IMR-90 (cell line): ENCODE data around the gene SYP. TPM values are rescaled to one million over a fixed set of nuclear protein-coding genes. Genes with fewer than 3 reads are reported as not detected.

Experiments
- ATAC-seq: fragments of 200-7000 bp; cut with Tn5 transposase; 2 replicates; pipeline ENCODE4 v1.9.1; 2020; ENCODE audit warnings: low read depth, mild to moderate bottlenecking, moderate library complexity
- BruUV-seq: library from RNA; stranded (reverse); fragments of 400-500 nt; replicated peaks from 2 replicates; lab custom pipeline; 2021; lab: Mats Ljungman, UMichigan
- CTCF ChIA-PET: fragments of 300-600 bp; formaldehyde crosslinking; extraction: SDS; loops from one replicate; lab custom pipeline; 2021; ENCODE audit warnings: antibody characterized with exemption; lab: Yijun Ruan, JAX
- POLR2A ChIA-PET: fragments of 300-600 bp; sonication (Branson Sonifier 250); formaldehyde crosslinking; loops from one replicate; lab custom pipeline; 2022; ENCODE audit warnings: antibody characterized with exemption; ENCODE audit not compliant: unreplicated experiment; lab: Charles Lee
- DNase-seq: peaks from one replicate; pipeline ENCODE4 v3.0.0; 2013
- H2AFZ ChIP-seq: replicated peaks from 2 replicates; pipeline ENCODE3; 2013; ENCODE audit warnings: low read length, mild to moderate bottlenecking; ENCODE audit not compliant: poor library complexity
- H2AK5ac ChIP-seq: 2 replicates; pipeline ENCODE4 v1.6.1; 2013; ENCODE audit warnings: low read depth, low read length, inconsistent platforms
- H2AK9ac ChIP-seq: replicated peaks from 2 replicates; pipeline ENCODE3; 2013; ENCODE audit warnings: mild to moderate bottlenecking, low read depth, low read length, moderate library complexity; ENCODE audit not compliant: poor library complexity
- H2BK120ac ChIP-seq: 2 replicates; pipeline ENCODE4 v1.6.1; 2013; ENCODE audit warnings: low read depth, low read length, inconsistent platforms
- H2BK15ac ChIP-seq: 3 replicates; pipeline ENCODE4 v1.6.1; 2013; ENCODE audit warnings: low read depth, low read length, inconsistent platforms
- H2BK20ac ChIP-seq: 2 replicates; pipeline ENCODE4 v1.6.1; 2013; ENCODE audit warnings: low read depth, mild to moderate bottlenecking, inconsistent platforms, low read length, moderate library complexity
- H2BK5ac ChIP-seq: 2 replicates; pipeline ENCODE4 v1.6.1; 2013; ENCODE audit warnings: mild to moderate bottlenecking, low read depth, low read length, inconsistent platforms; ENCODE audit not compliant: poor library complexity, severe bottlenecking
- H3K14ac ChIP-seq: replicated peaks from 2 replicates; pipeline ENCODE4 v1.6.1; 2013; ENCODE audit warnings: low read depth, low read length, inconsistent platforms
- H3K18ac ChIP-seq: 2 replicates; pipeline ENCODE4 v1.6.1; 2013; ENCODE audit warnings: low read depth, low read length, control low read depth
- H3K23ac ChIP-seq: 2 replicates; pipeline ENCODE4 v1.6.1; 2013; ENCODE audit warnings: low read depth, low read length, inconsistent platforms
- H3K27ac ChIP-seq: 2 replicates; pipeline ENCODE4 v1.5.1; 2013; ENCODE audit warnings: mild to moderate bottlenecking, control low read depth, low read length; ENCODE audit not compliant: insufficient read depth
- H3K27me3 ChIP-seq: 2 replicates; pipeline ENCODE4 v1.6.1; 2013; ENCODE audit warnings: low read length; ENCODE audit not compliant: control insufficient read depth, insufficient read depth
- H3K36me3 ChIP-seq: 2 replicates; pipeline ENCODE4 v1.6.1; 2013; ENCODE audit warnings: low read length, mixed read lengths; ENCODE audit not compliant: control insufficient read depth, insufficient read depth
- H3K4ac ChIP-seq: 2 replicates; pipeline ENCODE4 v1.6.1; 2013; ENCODE audit warnings: low read depth, low read length, inconsistent platforms
- H3K4me1 ChIP-seq: 2 replicates; pipeline ENCODE4 v1.6.1; 2013; ENCODE audit warnings: low read length, mixed read lengths; ENCODE audit not compliant: control insufficient read depth, insufficient read depth
- H3K4me2 ChIP-seq: 2 replicates; pipeline ENCODE4 v1.6.1; 2013; ENCODE audit warnings: low read depth, mild to moderate bottlenecking, control low read depth, low read length, moderate library complexity
- H3K4me3 ChIP-seq: 2 replicates; pipeline ENCODE4 v1.5.1; 2013; ENCODE audit warnings: low read depth, mild to moderate bottlenecking, control low read depth, low read length, moderate library complexity; ENCODE audit not compliant: insufficient read depth
- H3K56ac ChIP-seq: 2 replicates; pipeline ENCODE4 v1.6.1; 2013; ENCODE audit warnings: low read length, inconsistent platforms; ENCODE audit not compliant: insufficient read depth; ENCODE audit errors: extremely low read depth
- H3K79me1 ChIP-seq, 2 experiments: 2 replicates each; pipeline ENCODE4 v1.6.1; 2013; ENCODE audit warnings: low read length in 2 of 2, inconsistent platforms in 1 of 2, low read depth in 1 of 2
- H3K9ac ChIP-seq: 2 replicates; pipeline ENCODE4 v1.6.1; 2013; ENCODE audit warnings: low read depth, low read length, control low read depth
- H3K9me1 ChIP-seq: 2 replicates; pipeline ENCODE4 v1.6.1; 2013; ENCODE audit warnings: low read length, inconsistent platforms; ENCODE audit not compliant: insufficient read depth
- H3K9me3 ChIP-seq: 2 replicates; pipeline ENCODE4 v1.6.1; 2013; ENCODE audit warnings: low read length; ENCODE audit not compliant: control insufficient read depth, insufficient read depth
- H4K20me1 ChIP-seq: 2 replicates; pipeline ENCODE4 v1.6.1; 2013; ENCODE audit warnings: low read length, inconsistent platforms; ENCODE audit not compliant: insufficient read depth
- H4K5ac ChIP-seq: 2 replicates; pipeline ENCODE4 v1.6.1; 2013; ENCODE audit warnings: mild to moderate bottlenecking, low read depth, low read length, control low read depth
- H4K8ac ChIP-seq, 2 experiments: 2 replicates each; pipeline ENCODE4 v1.6.1; 2013; ENCODE audit warnings: low read depth in 2 of 2, low read length in 2 of 2, control low read depth in 1 of 2, inconsistent platforms in 1 of 2
- H4K91ac ChIP-seq: 2 replicates; pipeline ENCODE4 v1.6.1; 2013; ENCODE audit warnings: low read depth, low read length, inconsistent platforms; ENCODE audit not compliant: insufficient read depth
- BHLHE40 ChIP-seq: fragments of 150-350 bp; IDR thresholded peaks from 2 replicates; pipeline ENCODE4 v1.6.1; 2016; ENCODE audit warnings: mild to moderate bottlenecking, low read depth, low read length
- CEBPB ChIP-seq: IDR thresholded peaks from 2 replicates; pipeline ENCODE4 v1.6.1; 2012; ENCODE audit warnings: low read depth, low read length, improper control_type of control experiment
- CHD1 ChIP-seq: IDR thresholded peaks from 2 replicates; pipeline ENCODE4 v1.6.1; 2012; ENCODE audit warnings: low read depth, low read length, improper control_type of control experiment
- FOS ChIP-seq: fragments of 150-350 bp; IDR thresholded peaks from 2 replicates; pipeline ENCODE4 v1.6.1; 2016; ENCODE audit warnings: low read depth, low read length
- MAFK ChIP-seq: IDR thresholded peaks from 2 replicates; pipeline ENCODE4 v1.6.1; 2012; ENCODE audit warnings: low read depth, low read length, improper control_type of control experiment
- MAZ ChIP-seq: IDR thresholded peaks from 2 replicates; pipeline ENCODE4 v1.6.1; 2012; ENCODE audit warnings: low read depth, mild to moderate bottlenecking, low read length, improper control_type of control experiment, moderate library complexity, borderline replicate concordance
- MXI1 ChIP-seq: IDR thresholded peaks from 2 replicates; pipeline ENCODE4 v1.6.1; 2012; ENCODE audit warnings: low read depth, mild to moderate bottlenecking, low read length, moderate library complexity, borderline replicate concordance
- NFE2L2 ChIP-seq: fragments of 150-350 bp; IDR thresholded peaks from 2 replicates; pipeline ENCODE4 v1.6.1; 2016; ENCODE audit warnings: low read depth, mild to moderate bottlenecking, low read length
- POLR2A ChIP-seq: IDR thresholded peaks from 2 replicates; pipeline ENCODE4 v1.6.1; 2012; ENCODE audit warnings: mild to moderate bottlenecking, low read depth, low read length
- RAD21 ChIP-seq: IDR thresholded peaks from 2 replicates; pipeline ENCODE4 v1.6.1; 2012; ENCODE audit warnings: low read length, improper control_type of control experiment
- RCOR1 ChIP-seq: IDR thresholded peaks from 2 replicates; pipeline ENCODE4 v1.6.1; 2012; ENCODE audit warnings: mild to moderate bottlenecking, low read length, improper control_type of control experiment; ENCODE audit not compliant: insufficient replicate concordance
- RFX5 ChIP-seq: IDR thresholded peaks from 2 replicates; pipeline ENCODE4 v1.8.0; 2012; ENCODE audit warnings: low read depth, mild to moderate bottlenecking, low read length, moderate library complexity
- SMC3 ChIP-seq: fragments of 150-350 bp; IDR thresholded peaks from 2 replicates; pipeline ENCODE4 v1.6.1; 2016; ENCODE audit warnings: low read depth, mild to moderate bottlenecking, antibody characterized with exemption, low read length, moderate library complexity
- WGBS, 2 experiments: methylation state at CpG; one replicate each; pipeline versions ENCODE4 v1.1.5 to v1.1.7; 2013; ENCODE audit warnings: missing lambda C conversion rate in 2 of 2; ENCODE audit not compliant: insufficient read length in 1 of 2; ENCODE audit errors: extremely low coverage in 2 of 2; 5-methylcytosine and 5-hydroxymethylcytosine counted together
- dilution Hi-C: fragments of 300-500 bp; cut with HindIII; formaldehyde crosslinking; loops from one replicate; pipeline ENCODE4 v1.14.3; 2018; ENCODE audit warnings: low sequenced_read_pairs; ENCODE audit not compliant: unreplicated experiment
- in situ Hi-C: fragments of 300-500 bp; cut with MboI; formaldehyde crosslinking; loops from 3 replicates; pipeline ENCODE4 v1.14.3; 2019; ENCODE audit warnings: low sequenced_read_pairs, inconsistent platforms, mixed read lengths
- intact Hi-C: fragments of 100-400 bp; cut with micrococcal nuclease; formaldehyde crosslinking; loops from 2 replicates; pipeline ENCODE4 v1.10.0; 2022
- polyA plus RNA-seq, 3 experiments: library from polyadenylated mRNA; depleted of rRNA; stranded (reverse); fragments of >200 nt; gene quantifications; 2 replicates each; pipeline ENCODE4 v1.2.3, GENCODE V29; 2012; ENCODE audit warnings: low replicate concordance in 1 of 3
- total RNA-seq: library from RNA; depleted of rRNA; stranded (reverse); fragments of >200 nt; gene quantifications from 2 replicates; pipeline ENCODE4 v1.2.3, GENCODE V29; 2012
- TF ChIP-seq, protein P1 (sequence below): fragments of 150-350 bp; IDR thresholded peaks from 2 replicates; pipeline ENCODE4 v1.6.1; 2017; ENCODE audit warnings: mild to moderate bottlenecking, antibody characterized with exemption, low read length, low read depth
- TF ChIP-seq, protein P2 (sequence below): conservative IDR thresholded peaks from 2 replicates; pipeline ENCODE4 v1.5.1; 2012; ENCODE audit warnings: mild to moderate bottlenecking, low read depth, low read length, improper control_type of control experiment
- TF ChIP-seq, protein P3 (sequence below): fragments of 150-350 bp; IDR thresholded peaks from 2 replicates; pipeline ENCODE4 v1.6.1; 2016; ENCODE audit warnings: low read depth, mild to moderate bottlenecking, low read length, moderate library complexity, borderline replicate concordance

SYP gene
- total and polyA plus RNA-seq, 2 of the 4 experiments (the other 2 are of a cell fraction) = under 0.01 to 0.05 TPM

DNA sequence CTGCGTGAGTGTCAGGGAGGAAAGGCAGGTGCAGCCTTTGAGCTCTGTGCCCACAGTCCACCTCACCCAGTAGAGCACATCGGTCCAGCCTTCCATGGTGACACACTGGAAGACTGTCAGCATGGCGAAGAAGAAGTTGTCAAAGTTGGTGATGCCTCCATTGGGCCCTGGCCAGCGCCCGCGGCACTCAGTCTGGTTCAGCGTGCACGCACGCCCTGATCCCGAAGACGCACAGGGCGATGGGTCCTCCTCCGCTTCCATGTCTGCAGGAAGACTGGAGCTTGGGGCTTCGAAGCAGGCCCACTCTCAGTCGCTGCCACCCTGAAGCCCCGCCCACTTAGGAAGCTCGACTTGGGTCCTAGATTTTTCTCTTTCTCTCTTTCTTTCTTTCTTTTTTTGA lies 28.2 kb upstream of the SYP start:
- Histone ChIP-seq H4K91ac (no peak overlapping the region), H3K4me2 (no peak overlapping the region), H3K9ac (no peak overlapping the region), H3K4ac (no peak overlapping the region), H3K4me3 (no peak overlapping the region), H4K20me1 (no peaks in the 10 kb centered on the region), H3K23ac (no peak overlapping the region), H3K18ac (no peak overlapping the region), H2BK15ac (no peak overlapping the region), H3K9me3 (peaks cover 3% of the 10 kb centered on the region; the same call in 1 of the 2 replicates), H2AK9ac (no peak overlapping the region), H3K4me1 (no peaks in the 10 kb centered on the region), H2AFZ (no peak overlapping the region), H3K27ac (no peak overlapping the region), H3K36me3 (no peaks in the 10 kb centered on the region), H4K8ac (no peak overlapping the region), H4K5ac (no peak overlapping the region), H3K9me1 (no peaks in the 10 kb centered on the region), H2BK5ac (no peak overlapping the region), H3K56ac (no peak overlapping the region), H3K27me3 (no peaks in the 10 kb centered on the region; the same call in 1 of the 2 replicates), H3K79me1 (no peaks in the 10 kb centered on the region), H3K14ac (no peak overlapping the region), H2BK120ac (no peak overlapping the region), H2BK20ac (no peak overlapping the region), H2AK5ac (no peak overlapping the region)
- POLR2A ChIA-PET = no interaction called here
- TF ChIP-seq NFE2L2 (no peak), CHD1 (no peak), BHLHE40 (no peak), FOS (no peak), RAD21 (no peak), RFX5 (no peak), SMC3 (no peak), RCOR1 (no peak), MAFK (no peak), POLR2A (no peak), MXI1 (no peak), CEBPB (no peak), MAZ (no peak)
- TF ChIP-seq, protein P1, sequence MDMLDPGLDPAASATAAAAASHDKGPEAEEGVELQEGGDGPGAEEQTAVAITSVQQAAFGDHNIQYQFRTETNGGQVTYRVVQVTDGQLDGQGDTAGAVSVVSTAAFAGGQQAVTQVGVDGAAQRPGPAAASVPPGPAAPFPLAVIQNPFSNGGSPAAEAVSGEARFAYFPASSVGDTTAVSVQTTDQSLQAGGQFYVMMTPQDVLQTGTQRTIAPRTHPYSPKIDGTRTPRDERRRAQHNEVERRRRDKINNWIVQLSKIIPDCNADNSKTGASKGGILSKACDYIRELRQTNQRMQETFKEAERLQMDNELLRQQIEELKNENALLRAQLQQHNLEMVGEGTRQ = no peak
- TF ChIP-seq, protein P2, sequence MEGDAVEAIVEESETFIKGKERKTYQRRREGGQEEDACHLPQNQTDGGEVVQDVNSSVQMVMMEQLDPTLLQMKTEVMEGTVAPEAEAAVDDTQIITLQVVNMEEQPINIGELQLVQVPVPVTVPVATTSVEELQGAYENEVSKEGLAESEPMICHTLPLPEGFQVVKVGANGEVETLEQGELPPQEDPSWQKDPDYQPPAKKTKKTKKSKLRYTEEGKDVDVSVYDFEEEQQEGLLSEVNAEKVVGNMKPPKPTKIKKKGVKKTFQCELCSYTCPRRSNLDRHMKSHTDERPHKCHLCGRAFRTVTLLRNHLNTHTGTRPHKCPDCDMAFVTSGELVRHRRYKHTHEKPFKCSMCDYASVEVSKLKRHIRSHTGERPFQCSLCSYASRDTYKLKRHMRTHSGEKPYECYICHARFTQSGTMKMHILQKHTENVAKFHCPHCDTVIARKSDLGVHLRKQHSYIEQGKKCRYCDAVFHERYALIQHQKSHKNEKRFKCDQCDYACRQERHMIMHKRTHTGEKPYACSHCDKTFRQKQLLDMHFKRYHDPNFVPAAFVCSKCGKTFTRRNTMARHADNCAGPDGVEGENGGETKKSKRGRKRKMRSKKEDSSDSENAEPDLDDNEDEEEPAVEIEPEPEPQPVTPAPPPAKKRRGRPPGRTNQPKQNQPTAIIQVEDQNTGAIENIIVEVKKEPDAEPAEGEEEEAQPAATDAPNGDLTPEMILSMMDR = no peak
- TF ChIP-seq, protein P3, sequence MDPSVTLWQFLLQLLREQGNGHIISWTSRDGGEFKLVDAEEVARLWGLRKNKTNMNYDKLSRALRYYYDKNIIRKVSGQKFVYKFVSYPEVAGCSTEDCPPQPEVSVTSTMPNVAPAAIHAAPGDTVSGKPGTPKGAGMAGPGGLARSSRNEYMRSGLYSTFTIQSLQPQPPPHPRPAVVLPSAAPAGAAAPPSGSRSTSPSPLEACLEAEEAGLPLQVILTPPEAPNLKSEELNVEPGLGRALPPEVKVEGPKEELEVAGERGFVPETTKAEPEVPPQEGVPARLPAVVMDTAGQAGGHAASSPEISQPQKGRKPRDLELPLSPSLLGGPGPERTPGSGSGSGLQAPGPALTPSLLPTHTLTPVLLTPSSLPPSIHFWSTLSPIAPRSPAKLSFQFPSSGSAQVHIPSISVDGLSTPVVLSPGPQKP = no peak
- no peak for DNase-seq
- in situ Hi-C loops (no loop called here), dilution Hi-C loops (no loop called here), intact Hi-C loops (no loop called here)
- CTCF ChIA-PET = interaction anchor here (0.7 kb wide), 1 partner anchor 44 kb away, joined by 3 read pairs; no protein-coding TSS in a partner anchor
- 77% methylated on average over 14 of the region's 17 CpGs; no CpG with 5 or more reads in 1 of the 2 experiments for WGBS, 2 experiments
- BruUV-seq = no TSS peak
- ATAC-seq = no peak
